Limb (tissue), 2 donors: Measurements from ENCODE around the gene PPP2R3A.
"Not testable (repeated sequence)": the region's sequence is repeated elsewhere in the genome, so short reads cannot be mapped to it uniquely, and the experiment has no call there.

ENCODE experiments used
- DNase-seq, 2 donors: peaks; one replicate each; pipeline ENCODE4 v3.0.0-alpha.2; 2016; ENCODE audit errors: extremely low spot score in 2 of 2

The PPP2R3A gene

GRCh38 chr3:136083641-136084382, 118.3 kb downstream of the PPP2R3A start:
- DNase-seq: not testable (repeated sequence)

GRCh38 chr3:136085067-136085466, 119.5 kb downstream of the PPP2R3A start:
- DNase-seq: not testable (repeated sequence)

- no peak for DNase-seq
These were observed 128.2 kb downstream of the PPP2R3A start for GRCh38 chr3:136093771-136094170.

- no peak for DNase-seq
These were observed 139.5 kb downstream of the PPP2R3A start for GRCh38 chr3:136105044-136105443.

- no peak for DNase-seq
These were observed 140.6 kb downstream of the PPP2R3A start for GRCh38 chr3:136106101-136106500.

GRCh38 chr3:136109499-136109898, 144.0 kb downstream of the PPP2R3A start:
- DNase-seq: no peak

GRCh38 chr3:136110481-136110880, 145.0 kb downstream of the PPP2R3A start:
- DNase-seq: no peak

- DNase-seq: no peak
These were observed 148.9 kb downstream of the PPP2R3A start for GRCh38 chr3:136114421-136114820.

GRCh38 chr3:136119332-136119731, 153.8 kb downstream of the PPP2R3A start:
- not testable (repeated sequence) for DNase-seq

- DNase-seq: not testable (repeated sequence)
These were observed 154.3 kb downstream of the PPP2R3A start for GRCh38 chr3:136119783-136120182.

- no peak for DNase-seq
These were observed 155.1 kb downstream of the PPP2R3A start for GRCh38 chr3:136120373-136121348.

GRCh38 chr3:136122006-136122405, 156.5 kb downstream of the PPP2R3A start:
- no peak for DNase-seq

- not testable (repeated sequence) for DNase-seq
These were observed 166.1 kb downstream of the PPP2R3A start for GRCh38 chr3:136131647-136132046.

GRCh38 chr3:136134091-136134490, 168.6 kb downstream of the PPP2R3A start:
- no peak for DNase-seq

- no peak for DNase-seq
These were observed 169.7 kb downstream of the PPP2R3A start for GRCh38 chr3:136135039-136135802.

GRCh38 chr3:136136454-136136853, 170.9 kb downstream of the PPP2R3A start:
- DNase-seq: no peak

GRCh38 chr3:136141291-136141785, 175.8 kb downstream of the PPP2R3A start:
- no peak for DNase-seq

GRCh38 chr3:136141891-136142290, 176.4 kb downstream of the PPP2R3A start:
- DNase-seq: no peak

- peak in 1 of 2 donors; percentile 8 for DNase-seq
These were observed 177.1 kb downstream of the PPP2R3A start for GRCh38 chr3:136142592-136142991.

- DNase-seq: not testable (repeated sequence)
These were observed 178.9 kb downstream of the PPP2R3A start for GRCh38 chr3:136144397-136144796.

- DNase-seq: no peak
These were observed 181.6 kb downstream of the PPP2R3A start for GRCh38 chr3:136146981-136147729.
